K562 (cell line): ENCODE data around the gene DUSP10. TPM values are rescaled to one million over a fixed set of nuclear protein-coding genes. Genes with fewer than 3 reads are reported as not detected.
A peak's percentile ranks its signal among the peaks of the same experiment; 100 is the strongest.

Source experiments
- C11orf30 ChIP-seq: fragments of 450-650 bp; IDR thresholded peaks from 2 replicates; pipeline ENCODE4 v1.6.1; 2016; ENCODE audit warnings: low read depth, mild to moderate bottlenecking
- CCAR2 ChIP-seq: fragments of 200-400 bp; formaldehyde crosslinking; IDR thresholded peaks from 2 replicates; pipeline ENCODE4 v1.6.1; 2017; ENCODE audit warnings: mild to moderate bottlenecking, low read depth, low read length
- NCOA1 ChIP-seq: fragments of 450-650 bp; IDR thresholded peaks from 2 replicates; pipeline ENCODE4 v1.6.1; 2016; ENCODE audit warnings: low read depth
- RBM25 ChIP-seq: fragments of 200-400 bp; formaldehyde crosslinking; IDR thresholded peaks from 2 replicates; pipeline ENCODE4 v1.6.1; 2018; ENCODE audit warnings: low read length, low read depth, moderate library complexity; ENCODE audit not compliant: severe bottlenecking
- RCOR1 ChIP-seq, 2 experiments: IDR thresholded peaks; 2 replicates each; pipeline ENCODE4 v1.6.1; 2012; ENCODE audit warnings: low read depth in 2 of 2, low read length in 2 of 2, borderline replicate concordance in 1 of 2, improper control_type of control experiment in 1 of 2
- ZNF197 ChIP-seq: fragments of 200-800 bp; sonication (Bioruptor generic); IDR thresholded peaks from 2 replicates; pipeline ENCODE4 v1.6.1; 2016; ENCODE audit warnings: low read depth, missing genetic modification characterization, missing compliant biosample characterization
- ZNF609 ChIP-seq: sonication (generic); formaldehyde crosslinking; IDR thresholded peaks from 2 replicates; pipeline ENCODE4 v1.8.1; 2023; ENCODE audit warnings: missing genetic modification reagents, mild to moderate bottlenecking, borderline replicate concordance
- polyA plus RNA-seq, 8 experiments: library from polyadenylated mRNA; depleted of rRNA in 4 of 8; stranded (reverse) in 5 of 8; unstranded in 3 of 8; fragments of >200 nt; fragmentation: Nextera tagmentation in 2 of 8; fragmentation: Illumina TruSeq in 1 of 8; extraction: Ambion mirVana in 2 of 8; extraction: Trizol in 1 of 8; gene quantifications; 2 replicates each; pipeline versions ENCODE4 v1.2.1 to v1.2.3, GENCODE V29; 2011 to 2014; ENCODE audit warnings: inconsistent platforms in 1 of 8, missing spikeins in 1 of 8
- total RNA-seq, 7 experiments: library from RNA; depleted of rRNA in 6 of 7; stranded (reverse); fragments of >200 nt in 6 of 7; fragmentation: Illumina TruSeq in 2 of 7; extraction: Trizol in 2 of 7; gene quantifications; 2 replicates each; pipeline versions ENCODE4 v1.2.1 to v1.2.3, GENCODE V29; 2011 to 2021; ENCODE audit warnings: low replicate concordance in 1 of 7

DUSP10 gene
- total and polyA plus RNA-seq, 9 of the 15 experiments (the other 6 are each of a cell fraction or from before 2014, with no cell fraction given): 1.7 to 8.3 (median 6.1) TPM

GRCh38 chr1:221723848-221724236 is 18.0 kb downstream of the DUSP10 start (continued):
- TF ChIP-seq ZNF609: no peak
- TF ChIP-seq ZNF197 (CRISPR knock-in tag): no peak
- no peak for TF ChIP-seq NCOA1
- no peak for TF ChIP-seq CCAR2
- TF ChIP-seq C11orf30: peak; percentile 24; the same call in 1 of the 2 replicates
- no peak for TF ChIP-seq RCOR1 (IDR thresholded peaks at IDR 0.05; ENCODE audit: borderline replicate concordance in 1 of 2, low read depth in 2 of 2, low read length in 2 of 2)
- TF ChIP-seq RBM25: peak; percentile 29
